ENCODE data around the gene GPR137.
A peak's percentile ranks its signal among the peaks of the same experiment; 100 is the strongest.

The GPR137 gene

DNA sequence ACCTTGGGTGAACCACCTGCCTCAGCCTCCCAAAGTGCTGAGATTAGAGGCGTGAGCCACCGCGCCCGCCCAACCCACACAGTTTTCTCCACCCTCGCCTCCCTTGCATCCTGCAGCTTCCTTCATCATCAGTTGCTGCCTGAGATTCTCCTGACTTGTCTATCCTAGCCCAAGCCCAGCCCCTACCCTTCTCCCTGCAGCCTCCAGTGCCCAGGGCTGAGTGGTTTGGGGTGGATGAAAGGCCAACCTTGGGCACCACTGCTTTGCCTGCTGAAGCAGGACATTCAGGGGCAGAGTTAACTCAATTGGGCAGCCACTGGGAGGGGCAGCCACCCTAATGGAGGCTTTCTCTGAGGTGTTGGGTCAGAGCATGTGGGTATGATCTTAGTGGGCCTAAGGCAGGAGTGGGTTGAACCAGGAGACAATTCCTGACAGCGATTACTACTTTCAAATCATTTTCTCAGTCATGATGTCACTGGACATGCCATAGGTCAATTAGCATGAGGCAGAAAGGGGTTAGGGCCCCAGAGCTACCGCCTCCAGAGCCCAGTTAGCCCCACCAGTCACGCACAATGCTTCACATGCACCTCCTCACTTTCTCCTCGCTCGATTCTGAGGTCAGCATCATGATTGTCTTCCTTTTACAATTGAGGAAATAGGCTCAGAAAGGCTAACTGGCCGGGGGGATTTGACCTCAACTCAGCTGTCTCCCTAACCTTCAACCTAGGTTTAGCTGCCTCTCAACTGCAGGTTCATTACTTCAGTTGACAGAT, 45.8 kb upstream of the GPR137 start:
- Histone ChIP-seq H3K4me3 (ENCODE audit: low read length in 2 of 2) (peak overlapping the region; percentile 70 to 90), H4K91ac (ENCODE audit: low read depth, low read length, poor library complexity) (no peak overlapping the region)
- no CpG with 5 or more reads among the region's 11 CpGs for WGBS, 2 donors (ENCODE audit: extremely low coverage in 2 of 2, insufficient read length in 2 of 2, insufficient replicate concordance in 1 of 2)

DNA sequence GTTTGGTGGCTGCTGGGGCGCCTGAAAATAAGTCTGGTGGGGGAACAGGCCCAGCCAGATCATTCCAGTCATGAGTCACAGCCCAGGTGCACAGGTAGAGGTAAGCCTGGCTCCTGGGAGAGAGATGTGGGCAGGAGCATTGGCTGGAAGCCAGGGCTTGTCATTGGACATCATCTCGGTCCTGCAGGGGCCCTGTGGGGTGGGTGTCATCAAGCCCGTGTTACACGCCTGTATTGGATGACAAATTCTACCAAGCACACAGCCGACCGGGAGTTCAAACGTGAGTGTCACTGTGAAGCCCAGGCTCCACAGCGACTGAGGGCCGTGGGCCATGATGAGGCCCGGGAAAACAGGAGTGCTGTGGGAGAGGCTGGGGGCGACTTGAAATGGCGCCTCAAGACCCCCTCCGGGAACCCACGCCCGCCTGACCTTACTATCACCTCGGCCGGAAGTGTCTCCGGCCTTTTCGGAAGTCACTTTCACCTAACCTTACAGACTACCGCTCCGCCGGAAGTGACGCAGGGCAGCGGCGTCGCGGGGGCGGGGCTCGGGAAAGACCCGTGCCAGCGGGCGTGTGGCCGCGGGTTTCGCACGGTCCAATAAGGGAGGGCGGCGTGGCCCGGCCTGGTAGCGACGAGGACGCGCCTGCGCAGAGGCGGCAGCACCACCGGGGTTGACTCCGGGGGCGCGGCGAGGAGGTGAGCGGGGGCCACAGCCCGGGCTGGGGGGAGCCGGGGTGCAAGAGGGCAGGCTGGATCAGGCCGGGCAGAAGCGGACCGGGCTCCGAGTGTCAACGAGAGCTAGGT, 45.0 kb upstream of the GPR137 start, which contains the start of gene FKBP2:
TSS of gene FKBP2 (plus strand) at position 661 of the 806 bp plus-strand sequence. CDS start 1,293 bp downstream, outside the sequence.
- peak within 1 kb of the TSS; percentile 58 for H2BK15ac ChIP-seq (ENCODE audit: low read length)
- H3K79me1 ChIP-seq (ENCODE audit: low read depth, low read length) = peaks cover 20% of the 10 kb centered on the region
- peak within 1 kb of the TSS; percentile 93 for H3K4me2 ChIP-seq (ENCODE audit: insufficient read depth, low read length, poor library complexity, severe bottlenecking)
- peaks cover 0 to 2% (median 0%) of the 10 kb centered on the region in 3 experiments for H3K27me3 ChIP-seq (ENCODE audit: control insufficient read depth in 3 of 3, insufficient read depth in 3 of 3, low read depth in 1 of 3, low read length in 3 of 3)
- H2AK5ac ChIP-seq (ENCODE audit: low read depth, low read length) = peak within 1 kb of the TSS; percentile 99
- H3K14ac ChIP-seq (ENCODE audit: low read length) = peak within 1 kb of the TSS; percentile 67
- H3K4me3 ChIP-seq (ENCODE audit: low read length in 2 of 2) = peak within 1 kb of the TSS; percentile 70 to 94
- peak within 1 kb of the TSS; percentile 92 for H3K9ac ChIP-seq (ENCODE audit: low read depth, low read length, poor library complexity)
- peak within 1 kb of the TSS; percentile 100 for H3K23ac ChIP-seq (ENCODE audit: low read depth, low read length, poor library complexity)
- peak within 1 kb of the TSS; percentile 21 for H2BK120ac ChIP-seq (ENCODE audit: low read depth, low read length)
- H4K91ac ChIP-seq (ENCODE audit: low read depth, low read length, poor library complexity) = peak within 1 kb of the TSS; percentile 12
- H4K8ac ChIP-seq (ENCODE audit: low read depth, low read length) = peak within 1 kb of the TSS; percentile 92
- WGBS, 2 donors (ENCODE audit: extremely low coverage in 2 of 2, insufficient read length in 2 of 2, insufficient replicate concordance in 1 of 2) = no CpG with 5 or more reads among the region's 58 CpGs
- H2BK12ac ChIP-seq (ENCODE audit: low read length) = peak within 1 kb of the TSS; percentile 41
- H3K36me3 ChIP-seq (replicated peaks in 1 of 2; ENCODE audit: control insufficient read depth in 2 of 2, insufficient read depth in 2 of 2, low read length in 2 of 2) = peaks cover 16 to 19% of the 10 kb centered on the region in 2 donors
- H3K18ac ChIP-seq (ENCODE audit: low read length) = peak within 1 kb of the TSS; percentile 100
- peaks cover 16% of the 10 kb centered on the region in 2 donors for H3K4me1 ChIP-seq (ENCODE audit: control insufficient read depth in 2 of 2, insufficient read depth in 1 of 2, low read depth in 1 of 2, low read length in 2 of 2)
- H3K27ac ChIP-seq (replicated peaks; ENCODE audit: low read length) = peak within 1 kb of the TSS; percentile 96
- H2BK5ac ChIP-seq (ENCODE audit: low read length) = peak within 1 kb of the TSS; percentile 93
- peak within 1 kb of the TSS; percentile 94 for H3K4ac ChIP-seq (ENCODE audit: low read length)
- peak within 1 kb of the TSS; percentile 96 for H2AFZ ChIP-seq (ENCODE audit: low read length)
- peak; percentile 95 for DNase-seq (ENCODE audit: low spot score)
- H3K9me3 ChIP-seq (replicated peaks in 1 of 2; ENCODE audit: control insufficient read depth in 2 of 2, insufficient read depth in 1 of 2, low read depth in 1 of 2, low read length in 2 of 2) = no peaks in the 10 kb centered on the region

More for the DNA sequence above, 45.8 kb upstream of the GPR137 start:
- Histone ChIP-seq H3K4ac (ENCODE audit: low read length) (no peak overlapping the region), H3K18ac (ENCODE audit: low read length) (no peak overlapping the region), H2BK120ac (ENCODE audit: low read depth, low read length) (no peak overlapping the region), H3K4me1 (ENCODE audit: control insufficient read depth in 2 of 2, insufficient read depth in 1 of 2, low read depth in 1 of 2, low read length in 2 of 2) (peaks cover 10 to 13% of the 10 kb centered on the region in 2 donors), H4K8ac (ENCODE audit: low read depth, low read length) (no peak overlapping the region), H2BK15ac (ENCODE audit: low read length) (peak overlapping the region; percentile 42), H3K23ac (ENCODE audit: low read depth, low read length, poor library complexity) (no peak overlapping the region), H2BK12ac (ENCODE audit: low read length) (no peak overlapping the region), H3K27me3 (ENCODE audit: control insufficient read depth in 3 of 3, insufficient read depth in 3 of 3, low read depth in 1 of 3, low read length in 3 of 3) (peaks cover 0 to 9% (median 0%) of the 10 kb centered on the region in 3 experiments), H3K9me3 (replicated peaks in 1 of 2; ENCODE audit: control insufficient read depth in 2 of 2, insufficient read depth in 1 of 2, low read depth in 1 of 2, low read length in 2 of 2) (no peaks in the 10 kb centered on the region), H3K79me1 (ENCODE audit: low read depth, low read length) (peaks cover 15% of the 10 kb centered on the region), H3K9ac (ENCODE audit: low read depth, low read length, poor library complexity) (no peak overlapping the region), H3K4me2 (ENCODE audit: insufficient read depth, low read length, poor library complexity, severe bottlenecking) (peak overlapping the region; percentile 88), H2BK5ac (ENCODE audit: low read length) (peak overlapping the region; percentile 93), H3K27ac (replicated peaks; ENCODE audit: low read length) (no peak overlapping the region), H2AK5ac (ENCODE audit: low read depth, low read length) (peak overlapping the region; percentile 99), H3K36me3 (replicated peaks in 1 of 2; ENCODE audit: control insufficient read depth in 2 of 2, insufficient read depth in 2 of 2, low read length in 2 of 2) (peaks cover 15 to 17% of the 10 kb centered on the region in 2 donors), H2AFZ (ENCODE audit: low read length) (no peak overlapping the region), H3K14ac (ENCODE audit: low read length) (no peak overlapping the region)
- no peak for DNase-seq (ENCODE audit: low spot score)

DNA sequence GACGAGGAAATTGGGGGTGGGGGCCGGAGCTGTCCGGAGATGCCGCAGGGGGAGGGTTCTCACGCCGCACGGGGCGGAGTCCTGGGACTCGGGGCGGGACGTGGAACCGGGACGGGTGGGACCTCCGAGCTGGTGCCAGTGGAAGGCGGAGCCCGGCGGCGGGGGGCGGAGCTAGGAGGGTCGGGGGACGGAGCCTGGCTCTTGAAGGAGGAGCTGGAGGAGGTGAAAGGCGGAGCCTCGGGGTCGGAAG, 44.5 kb upstream of the GPR137 start:
- Histone ChIP-seq H3K4ac (ENCODE audit: low read length) (no peak overlapping the region), H3K9ac (ENCODE audit: low read depth, low read length, poor library complexity) (peak overlapping the region; percentile 92), H4K91ac (ENCODE audit: low read depth, low read length, poor library complexity) (no peak overlapping the region), H3K18ac (ENCODE audit: low read length) (peak overlapping the region; percentile 100), H3K9me3 (replicated peaks in 1 of 2; ENCODE audit: control insufficient read depth in 2 of 2, insufficient read depth in 1 of 2, low read depth in 1 of 2, low read length in 2 of 2) (no peaks in the 10 kb centered on the region), H2BK15ac (ENCODE audit: low read length) (peak overlapping the region; percentile 58), H2BK12ac (ENCODE audit: low read length) (no peak overlapping the region), H3K4me1 (ENCODE audit: control insufficient read depth in 2 of 2, insufficient read depth in 1 of 2, low read depth in 1 of 2, low read length in 2 of 2) (peaks cover 16 to 20% of the 10 kb centered on the region in 2 donors), H3K14ac (ENCODE audit: low read length) (no peak overlapping the region), H3K79me1 (ENCODE audit: low read depth, low read length) (peaks cover 21% of the 10 kb centered on the region), H3K23ac (ENCODE audit: low read depth, low read length, poor library complexity) (peak overlapping the region; percentile 100), H3K4me3 (ENCODE audit: low read length in 2 of 2) (peak overlapping the region; percentile 70 to 90), H2BK5ac (ENCODE audit: low read length) (peak overlapping the region; percentile 93), H4K8ac (ENCODE audit: low read depth, low read length) (peak overlapping the region; percentile 92), H3K36me3 (replicated peaks in 1 of 2; ENCODE audit: control insufficient read depth in 2 of 2, insufficient read depth in 2 of 2, low read length in 2 of 2) (peaks cover 16 to 19% of the 10 kb centered on the region in 2 donors), H3K27ac (replicated peaks; ENCODE audit: low read length) (peak overlapping the region; percentile 96), H2AFZ (ENCODE audit: low read length) (peak overlapping the region; percentile 96), H3K27me3 (ENCODE audit: control insufficient read depth in 3 of 3, insufficient read depth in 3 of 3, low read depth in 1 of 3, low read length in 3 of 3) (no peaks in the 10 kb centered on the region), H2BK120ac (ENCODE audit: low read depth, low read length) (no peak overlapping the region), H2AK5ac (ENCODE audit: low read depth, low read length) (no peak overlapping the region), H3K4me2 (ENCODE audit: insufficient read depth, low read length, poor library complexity, severe bottlenecking) (peak overlapping the region; percentile 91)
- DNase-seq (ENCODE audit: low spot score) = peak; percentile 99
- WGBS, 2 donors (ENCODE audit: extremely low coverage in 2 of 2, insufficient read length in 2 of 2, insufficient replicate concordance in 1 of 2) = no CpG with 5 or more reads among the region's 24 CpGs

All from neuronal stem cell (in vitro differentiated cells).